ENCODE results near the gene LDLRAP1.

LDLRAP1 gene

GRCh38 chr1:25610822-25611630 lies 67.6 kb downstream of the LDLRAP1 start:
- no peak for DNase-seq

GRCh38 chr1:25611843-25612242 lies 68.4 kb downstream of the LDLRAP1 start:
- DNase-seq, result no peak

GRCh38 chr1:25612421-25612820 lies 69.0 kb downstream of the LDLRAP1 start:
- no peak for DNase-seq

- DNase-seq, result no peak
Observed at GRCh38 chr1:25613091-25613490, 69.7 kb downstream of the LDLRAP1 start.

- no peak for DNase-seq
Observed at GRCh38 chr1:25614501-25615171, 71.2 kb downstream of the LDLRAP1 start.

- DNase-seq, result no peak
Observed at GRCh38 chr1:25615172-25615541, 71.8 kb downstream of the LDLRAP1 start.

- no peak for DNase-seq
Observed at GRCh38 chr1:25615563-25616094, 72.2 kb downstream of the LDLRAP1 start.

- DNase-seq, result peak; percentile 79
Observed at GRCh38 chr1:25616095-25616986, 72.9 kb downstream of the LDLRAP1 start, which contains the start of gene MAN1C1. MAN1C1 (plus strand) TSS chr1:25616791; CDS start chr1:25617798, 1,007 bp downstream.

GRCh38 chr1:25616987-25617624 lies 73.7 kb downstream of the LDLRAP1 start:
- no peak for DNase-seq

- no peak for DNase-seq
Observed at GRCh38 chr1:25617625-25618432, 74.4 kb downstream of the LDLRAP1 start.

GRCh38 chr1:25618433-25618808 lies 75.0 kb downstream of the LDLRAP1 start:
- DNase-seq, result no peak
